AG20443 (cell line): ENCODE results near the gene CPT1C.

ENCODE experiments used
- DNase-seq: peaks from one replicate; pipeline ENCODE4 v3.0.0; 2012; ENCODE audit warnings: low spot score, mixed read lengths

CPT1C gene

GRCh38 chr19:49660338-49660961, 30.5 kb upstream of the CPT1C start:
- no peak for DNase-seq

- no peak for DNase-seq
Measured at GRCh38 chr19:49662011-49662410, 28.9 kb upstream of the CPT1C start.

- no peak for DNase-seq
Measured at GRCh38 chr19:49663224-49663623, 27.7 kb upstream of the CPT1C start.

- peak; percentile 92 for DNase-seq
Measured at GRCh38 chr19:49664171-49665035, 26.5 kb upstream of the CPT1C start.

GRCh38 chr19:49665036-49665350, 25.9 kb upstream of the CPT1C start:
- no peak for DNase-seq

- peak; percentile 97 for DNase-seq
Measured at GRCh38 chr19:49665351-49666119, 25.4 kb upstream of the CPT1C start, which contains the start of the genes BCL2L12 and IRF3. TSS of gene BCL2L12 (plus strand) at chr19:49665933. CDS start at chr19:49666693, 760 bp downstream. TSS of gene IRF3 (minus strand) at chr19:49665857. CDS start at chr19:49664838, 1,019 bp downstream.

- DNase-seq, result no peak
Measured at GRCh38 chr19:49666120-49666444, 24.8 kb upstream of the CPT1C start.

- no peak for DNase-seq
Measured at GRCh38 chr19:49667473-49667872, 23.4 kb upstream of the CPT1C start.

GRCh38 chr19:49669516-49669915, 21.4 kb upstream of the CPT1C start:
- DNase-seq, result no peak

GRCh38 chr19:49672131-49672919, 18.6 kb upstream of the CPT1C start:
- peak; percentile 83 for DNase-seq

GRCh38 chr19:49676136-49676783, 14.7 kb upstream of the CPT1C start:
- peak; percentile 86 for DNase-seq

GRCh38 chr19:49676784-49677230, 14.1 kb upstream of the CPT1C start:
- DNase-seq, result peak; percentile 96

- DNase-seq, result peak; percentile 40
Measured at GRCh38 chr19:49677231-49677900, 13.6 kb upstream of the CPT1C start, which contains the start of gene PRMT1. TSS of gene PRMT1 (plus strand) at chr19:49677271. CDS start at chr19:49677281, 10 bp downstream.

GRCh38 chr19:49677901-49678674, 12.8 kb upstream of the CPT1C start:
- DNase-seq, result peak; percentile 58

- no peak for DNase-seq
Measured at GRCh38 chr19:49678985-49679770, 11.7 kb upstream of the CPT1C start.

- DNase-seq, result no peak
Measured at GRCh38 chr19:49679771-49680413, 11.0 kb upstream of the CPT1C start.

GRCh38 chr19:49680421-49681351, 10.2 kb upstream of the CPT1C start:
- peak; percentile 95 for DNase-seq
